HUES6 (cell line): ENCODE data around the gene TIPIN.
A peak's percentile ranks its signal among the peaks of the same experiment; 100 is the strongest.
"Not testable (repeated sequence)": the region's sequence is repeated elsewhere in the genome, so short reads cannot be mapped to it uniquely, and the experiment has no call there.

ENCODE experiments used
- H3K27ac ChIP-seq: 2 replicates; pipeline ENCODE4 v1.7.0; 2013; ENCODE audit warnings: low read depth, mild to moderate bottlenecking, low read length, inconsistent platforms
- H3K27me3 ChIP-seq: 2 replicates; pipeline ENCODE4 v1.6.1; 2013; ENCODE audit warnings: low read length; ENCODE audit not compliant: control insufficient read depth, insufficient read depth
- H3K36me3 ChIP-seq: 2 replicates; pipeline ENCODE4 v1.6.1; 2013; ENCODE audit warnings: low read length; ENCODE audit not compliant: control insufficient read depth, insufficient read depth
- H3K4me1 ChIP-seq: 2 replicates; pipeline ENCODE4 v1.6.1; 2013; ENCODE audit warnings: low read length; ENCODE audit not compliant: control insufficient read depth, insufficient read depth
- H3K4me3 ChIP-seq: 2 replicates; pipeline ENCODE4 v1.5.1; 2013; ENCODE audit warnings: low read depth, low read length
- H3K9ac ChIP-seq: one replicate; pipeline ENCODE4 v1.6.1; 2013; ENCODE audit warnings: mild to moderate bottlenecking, low read length
- H3K9me3 ChIP-seq: 2 replicates; pipeline ENCODE4 v1.6.1; 2013; ENCODE audit warnings: low read depth, low read length; ENCODE audit not compliant: control insufficient read depth, insufficient read depth

TIPIN gene

DNA sequence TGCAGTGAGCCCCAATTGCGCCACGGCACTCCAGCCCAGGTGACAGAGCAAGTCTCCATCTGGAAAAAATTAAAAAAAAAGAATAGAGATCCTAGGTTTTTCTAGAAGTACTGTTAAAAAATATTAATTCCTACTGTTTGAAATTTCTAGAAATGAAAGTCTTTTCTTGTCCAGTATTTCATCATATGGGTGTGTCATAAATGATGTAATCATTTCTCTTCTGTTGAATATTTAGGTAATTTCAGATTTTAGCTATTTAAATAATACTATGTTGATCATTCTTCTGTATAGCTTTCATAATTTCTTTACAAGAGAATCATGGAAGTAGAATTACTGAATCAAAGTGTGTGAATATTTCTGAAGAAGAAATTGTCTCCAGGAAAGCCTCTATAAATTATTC, 24.9 kb upstream of the TIPIN start:
- H3K9me3 ChIP-seq, H3K4me3 ChIP-seq, H3K27me3 ChIP-seq, H3K4me1 ChIP-seq, H3K27ac ChIP-seq, H3K9ac ChIP-seq, H3K36me3 ChIP-seq: not testable (repeated sequence)

DNA sequence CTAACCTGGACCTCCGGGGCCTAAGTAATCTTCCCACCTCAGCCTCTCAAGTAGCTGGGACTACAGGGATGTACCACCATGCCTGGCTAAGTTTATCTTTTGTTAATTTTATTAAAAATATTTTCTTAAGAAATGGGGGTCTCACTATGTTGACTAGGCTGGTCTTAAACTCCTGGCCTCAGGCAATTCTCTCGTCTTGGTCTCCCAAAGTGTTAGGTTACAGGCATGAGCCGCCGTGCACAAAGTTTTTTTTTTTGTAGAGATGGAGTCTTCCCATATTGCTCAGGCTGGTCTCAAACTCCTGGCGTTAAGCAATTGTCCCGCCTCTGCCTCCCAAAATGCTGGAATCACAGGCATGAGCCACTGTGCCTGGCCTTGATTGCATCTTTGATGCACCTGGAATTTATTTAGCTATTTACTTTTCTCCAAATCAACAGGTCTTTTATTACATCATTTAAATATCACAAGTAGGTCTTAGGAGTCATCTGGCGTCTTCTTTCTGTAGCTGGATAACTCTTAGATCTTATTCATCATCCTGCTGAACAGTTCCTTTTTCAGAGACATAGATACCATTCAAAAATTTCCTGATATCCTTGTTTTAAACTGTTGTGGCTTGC, 22.4 kb upstream of the TIPIN start:
- Histone ChIP-seq H3K27ac (no peak overlapping the region), H3K27me3 (no peaks in the 10 kb centered on the region), H3K9me3 (peaks cover 2% of the 10 kb centered on the region; the same call in 1 of the 2 replicates), H3K4me1 (no peaks in the 10 kb centered on the region), H3K9ac (no peak overlapping the region), H3K4me3 (no peak overlapping the region), H3K36me3 (no peaks in the 10 kb centered on the region)

DNA sequence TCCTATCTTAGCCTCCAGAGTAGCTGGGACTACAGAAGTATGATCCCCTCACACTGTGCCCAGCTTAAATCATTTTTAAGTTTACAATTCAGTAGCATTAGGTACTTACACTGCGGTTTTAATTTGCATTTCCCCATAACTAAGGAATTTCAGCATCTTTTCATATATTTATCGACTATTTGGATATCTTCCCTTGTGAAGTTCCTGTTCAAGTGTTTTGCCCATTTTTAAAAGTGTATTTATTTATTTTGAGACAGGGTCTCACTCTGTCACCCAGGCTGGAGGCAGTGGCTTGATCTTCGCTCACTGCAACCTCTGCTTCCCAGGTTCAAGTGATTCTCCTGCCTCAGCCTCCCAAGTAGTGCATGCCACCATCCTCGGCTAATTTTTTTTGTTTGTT, 17.7 kb upstream of the TIPIN start:
- Histone ChIP-seq H3K36me3 (no peaks in the 10 kb centered on the region), H3K27me3 (no peaks in the 10 kb centered on the region), H3K27ac (no peak overlapping the region), H3K9me3 (peaks cover 6% of the 10 kb centered on the region; the same call in 1 of the 2 replicates), H3K4me3 (no peak overlapping the region), H3K4me1 (peaks cover 8% of the 10 kb centered on the region), H3K9ac (no peak overlapping the region)

DNA sequence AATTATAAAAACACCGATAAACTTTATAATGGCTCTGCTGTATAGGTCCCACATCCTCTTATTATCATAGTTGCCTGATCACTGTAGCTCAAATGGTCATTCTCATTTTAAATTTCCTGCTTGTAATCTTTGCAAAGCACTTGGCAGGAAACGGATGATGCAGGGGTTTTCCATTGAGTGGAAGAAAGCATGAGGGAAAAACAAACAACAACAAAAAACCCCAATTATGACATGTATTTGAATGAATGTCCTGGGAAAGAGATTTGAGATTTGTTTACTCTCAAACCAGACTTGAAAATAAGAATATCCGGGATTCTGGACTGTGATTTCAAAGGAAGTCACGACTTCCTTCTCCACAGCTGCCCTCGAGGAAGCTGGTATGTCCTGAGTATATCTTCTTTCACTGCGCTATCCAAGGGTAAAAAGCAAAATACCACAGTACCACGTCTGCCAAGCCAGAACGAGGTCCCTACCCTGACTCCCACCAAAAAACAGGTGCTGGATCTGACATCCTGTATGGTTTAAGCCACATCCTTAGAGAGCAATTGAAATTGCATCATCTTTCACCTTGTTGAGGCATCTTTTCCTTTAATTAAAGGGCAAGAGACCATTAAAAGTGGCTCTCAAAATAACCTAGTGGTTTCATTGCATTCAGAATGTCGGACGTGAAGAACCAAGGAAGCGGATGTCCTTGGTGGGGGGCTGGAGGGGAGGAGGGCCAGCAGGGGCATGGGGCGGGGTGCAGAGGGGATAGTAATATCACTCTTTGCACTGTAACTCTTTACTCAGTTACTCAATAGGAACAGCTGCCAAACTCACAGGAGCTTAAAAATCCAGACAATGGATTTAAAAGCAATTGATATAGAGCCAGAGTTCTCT, 13.5 kb upstream of the TIPIN start:
- H3K9ac ChIP-seq: no peak overlapping the region
- H3K4me3 ChIP-seq: no peak overlapping the region
- no peaks in the 10 kb centered on the region for H3K27me3 ChIP-seq
- H3K9me3 ChIP-seq: peaks cover 6% of the 10 kb centered on the region; the same call in 1 of the 2 replicates
- peaks cover 11% of the 10 kb centered on the region for H3K4me1 ChIP-seq
- H3K36me3 ChIP-seq: no peaks in the 10 kb centered on the region
- peak overlapping the region; percentile 0; the same call in 1 of the 2 replicates for H3K27ac ChIP-seq

DNA sequence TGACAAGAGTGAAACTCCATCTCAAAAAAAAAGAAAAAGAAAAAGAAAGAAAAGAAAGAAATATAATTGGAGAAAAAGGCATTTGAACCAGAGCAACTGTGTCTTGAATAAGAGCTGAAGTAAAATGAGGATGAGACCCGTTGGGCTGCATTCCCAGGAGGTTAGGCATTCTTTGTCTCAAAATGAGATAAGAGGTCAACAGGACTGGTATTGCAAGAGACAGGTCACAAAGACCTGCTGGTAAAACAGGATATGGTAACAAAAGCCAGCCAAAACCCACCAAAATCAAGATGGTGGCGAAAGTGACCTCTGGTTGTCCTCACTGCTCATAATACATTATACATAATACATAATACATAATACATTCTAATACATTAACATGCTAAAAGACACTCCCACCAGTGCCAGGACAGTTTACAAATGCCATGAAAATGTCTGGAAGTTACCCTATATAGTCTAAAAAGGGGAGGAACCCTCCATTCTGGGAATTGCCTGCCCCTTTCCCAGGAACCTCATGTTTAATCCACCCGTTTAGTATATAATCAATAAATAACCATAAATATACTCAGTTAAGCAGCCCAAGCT, 8.6 kb upstream of the TIPIN start:
- no peak overlapping the region for H3K4me3 ChIP-seq
- H3K9me3 ChIP-seq: no peaks in the 10 kb centered on the region
- H3K27me3 ChIP-seq: no peaks in the 10 kb centered on the region
- peaks cover 11% of the 10 kb centered on the region for H3K4me1 ChIP-seq
- H3K27ac ChIP-seq: no peak overlapping the region
- H3K9ac ChIP-seq: no peak overlapping the region
- H3K36me3 ChIP-seq: no peaks in the 10 kb centered on the region

DNA sequence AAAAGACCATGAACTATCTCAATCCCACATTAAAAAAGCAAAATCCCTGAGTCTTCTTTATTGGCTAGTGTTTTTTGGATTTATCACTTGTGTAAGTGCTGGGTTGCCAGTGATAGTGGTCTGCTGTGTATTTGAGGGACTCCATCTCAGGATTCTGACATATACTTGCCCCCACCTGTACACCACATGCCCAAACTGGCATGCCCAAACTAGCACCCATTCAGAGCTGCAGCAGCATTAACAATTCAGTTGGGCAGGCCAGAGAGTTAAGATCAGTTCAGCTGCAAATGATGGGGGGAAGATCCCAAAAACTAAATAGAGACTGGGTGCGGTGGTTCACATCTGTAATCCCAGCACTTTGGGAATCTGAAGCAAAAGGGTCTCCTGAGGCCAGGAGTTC, 6.3 kb upstream of the TIPIN start:
- no peak overlapping the region for H3K27ac ChIP-seq
- no peaks in the 10 kb centered on the region for H3K9me3 ChIP-seq
- no peaks in the 10 kb centered on the region for H3K36me3 ChIP-seq
- H3K4me3 ChIP-seq: no peak overlapping the region
- no peaks in the 10 kb centered on the region for H3K27me3 ChIP-seq
- no peak overlapping the region for H3K9ac ChIP-seq
- peaks cover 5% of the 10 kb centered on the region; the same call in 1 of the 2 replicates for H3K4me1 ChIP-seq

DNA sequence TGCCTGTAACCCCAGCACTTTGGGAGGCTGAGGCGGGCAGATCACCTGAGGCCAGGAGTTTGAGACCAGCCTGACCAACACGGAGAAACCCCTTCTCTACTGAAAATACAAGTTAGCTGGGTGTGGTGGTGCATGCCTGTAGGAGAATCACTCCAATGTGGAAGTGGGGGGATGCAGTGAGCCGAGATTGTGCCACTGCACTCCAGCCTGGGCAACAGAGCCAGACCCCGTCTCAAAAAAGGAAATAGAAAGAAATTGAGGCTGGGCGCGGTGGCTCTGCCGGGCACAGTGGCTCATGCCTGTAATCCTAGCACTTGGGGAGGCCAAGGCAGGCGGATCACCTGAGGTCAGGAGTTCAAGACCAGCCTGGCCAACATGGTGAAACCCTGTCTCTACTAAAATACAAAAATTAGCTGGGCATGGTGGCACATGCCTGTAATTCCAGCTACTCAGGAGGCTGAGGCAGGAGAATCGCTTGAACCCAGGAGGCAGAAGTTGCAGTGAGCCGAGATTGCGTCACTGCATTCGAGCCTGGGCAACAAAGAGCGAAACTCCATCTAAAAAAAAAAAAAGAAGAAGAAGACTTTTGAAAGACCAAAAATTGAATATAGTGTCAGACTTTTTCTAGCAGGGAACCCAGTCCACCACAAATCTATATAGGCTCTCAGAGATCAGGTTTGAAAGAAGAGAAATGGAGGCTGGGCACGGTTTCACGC, 5.4 kb upstream of the TIPIN start:
- not testable (repeated sequence) for H3K4me3 ChIP-seq, H3K27ac ChIP-seq, H3K4me1 ChIP-seq, H3K27me3 ChIP-seq, H3K9ac ChIP-seq, H3K36me3 ChIP-seq, H3K9me3 ChIP-seq

DNA sequence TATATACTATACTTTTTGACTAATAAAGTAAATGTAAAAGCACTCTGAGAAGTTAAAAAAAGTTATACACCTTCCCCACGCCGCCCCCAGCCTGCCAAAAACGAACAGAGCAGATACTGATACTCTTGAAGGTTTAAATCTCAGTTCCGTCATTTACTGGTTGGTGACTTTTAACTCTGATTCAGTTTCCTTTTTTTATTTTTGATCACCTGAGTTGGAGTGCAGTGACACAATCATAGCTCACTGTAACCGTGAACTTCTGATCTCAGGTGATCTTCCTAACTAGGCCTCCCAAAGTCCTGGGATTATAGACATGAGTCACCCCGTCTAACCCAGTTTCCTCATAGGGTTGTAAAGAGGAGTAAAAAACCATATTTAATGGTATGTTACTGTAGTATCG, 3.3 kb upstream of the TIPIN start:
- Histone ChIP-seq H3K9me3 (no peaks in the 10 kb centered on the region), H3K36me3 (no peaks in the 10 kb centered on the region), H3K9ac (no peak overlapping the region), H3K4me1 (0 out of 2 replicates have a peak, but pooled peaks cover 4% of the 10 kb centered on the region), H3K27ac (no peak overlapping the region), H3K4me3 (no peak overlapping the region), H3K27me3 (no peaks in the 10 kb centered on the region)

DNA sequence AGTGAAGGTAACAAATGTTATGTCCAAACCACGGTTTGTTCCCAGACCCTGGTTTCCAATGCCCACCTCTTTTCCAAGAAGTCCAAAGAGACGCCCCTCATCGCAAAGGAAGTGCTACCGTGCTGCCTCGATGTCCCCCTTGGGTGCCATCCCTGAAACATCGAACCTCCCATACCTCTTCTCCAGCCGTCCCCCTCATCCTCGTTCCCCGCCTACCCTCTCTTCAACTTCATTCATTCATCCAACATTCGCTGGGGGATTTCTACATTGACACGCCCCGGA, 467 bp downstream of the TIPIN start:
- no peaks in the 10 kb centered on the region for H3K9me3 ChIP-seq
- peak overlapping the region; percentile 75 for H3K4me3 ChIP-seq
- H3K27ac ChIP-seq: peak overlapping the region; percentile 43; the same call in 1 of the 2 replicates
- H3K27me3 ChIP-seq: no peaks in the 10 kb centered on the region
- H3K36me3 ChIP-seq: peaks cover 21% of the 10 kb centered on the region
- H3K9ac ChIP-seq: peak overlapping the region; percentile 94
- H3K4me1 ChIP-seq: 0 out of 2 replicates have a peak, but pooled peaks cover 4% of the 10 kb centered on the region

DNA sequence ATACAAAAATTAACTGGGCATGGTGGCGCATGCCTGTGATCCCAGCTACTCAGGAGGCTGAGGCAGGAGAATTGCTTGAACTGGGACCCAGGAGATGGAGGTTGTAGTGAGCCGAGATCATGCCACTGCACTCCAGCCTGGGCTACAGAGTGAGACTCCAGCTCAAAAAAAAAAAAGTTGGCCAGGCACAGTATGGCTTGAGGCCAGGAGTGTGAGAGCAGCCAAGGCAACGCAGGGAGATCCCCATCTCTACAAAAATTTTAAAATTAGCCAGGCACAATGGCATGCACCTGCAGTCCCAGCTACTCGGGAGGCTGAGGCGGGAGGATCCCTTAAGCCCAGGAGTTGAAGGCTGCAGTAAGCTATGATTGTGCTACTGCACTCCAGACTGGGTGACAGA, 8.0 kb downstream of the TIPIN start:
- peaks cover 71% of the 10 kb centered on the region for H3K36me3 ChIP-seq
- not testable (repeated sequence) for H3K9ac ChIP-seq, H3K4me1 ChIP-seq, H3K9me3 ChIP-seq, H3K27me3 ChIP-seq, H3K27ac ChIP-seq, H3K4me3 ChIP-seq

DNA sequence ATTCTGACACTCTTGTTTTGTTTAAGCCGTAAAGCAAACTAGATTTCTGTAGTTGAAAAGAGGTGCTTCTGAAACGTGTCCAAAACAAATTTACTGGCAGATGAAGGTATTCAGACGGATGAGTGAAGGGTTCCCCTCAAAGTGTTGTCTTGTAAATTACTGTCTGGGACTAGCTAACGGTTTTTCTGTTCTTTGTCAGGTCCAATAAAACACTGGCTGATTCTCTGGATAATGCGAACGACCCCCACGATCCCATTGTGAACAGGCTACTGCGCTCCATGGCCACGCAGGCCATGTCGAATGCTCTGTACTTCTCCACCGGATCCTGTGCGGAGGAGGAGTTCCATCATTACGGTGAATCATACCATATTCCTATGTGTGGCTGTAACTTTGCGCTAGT, 27.7 kb downstream of the TIPIN start:
- H3K9me3 ChIP-seq: no peaks in the 10 kb centered on the region
- no peaks in the 10 kb centered on the region for H3K27me3 ChIP-seq
- no peak overlapping the region for H3K27ac ChIP-seq
- no peak overlapping the region for H3K4me3 ChIP-seq
- no peaks in the 10 kb centered on the region for H3K4me1 ChIP-seq
- no peak overlapping the region for H3K9ac ChIP-seq
- H3K36me3 ChIP-seq: peaks cover 89% of the 10 kb centered on the region
